AG09309 (cell line): ENCODE results near the gene KMT5B.

ENCODE experiments used
- DNase-seq: peaks from one replicate; pipeline ENCODE4 v3.0.0-alpha.2; 2010; ENCODE audit warnings: low read depth
- H3K4me3 ChIP-seq: 2 replicates; pipeline ENCODE4 v1.5.1; 2011; ENCODE audit warnings: mild to moderate bottlenecking, low read depth, low read length, moderate library complexity; ENCODE audit not compliant: control insufficient read depth
- TF ChIP-seq, protein P1 (sequence below): IDR thresholded peaks from 2 replicates; pipeline ENCODE4 v1.5.1; 2011; ENCODE audit warnings: mild to moderate bottlenecking, low read depth, low read length, inconsistent platforms; ENCODE audit not compliant: insufficient read depth, control insufficient read depth; ENCODE audit errors: missing control alignments

KMT5B gene

DNA sequence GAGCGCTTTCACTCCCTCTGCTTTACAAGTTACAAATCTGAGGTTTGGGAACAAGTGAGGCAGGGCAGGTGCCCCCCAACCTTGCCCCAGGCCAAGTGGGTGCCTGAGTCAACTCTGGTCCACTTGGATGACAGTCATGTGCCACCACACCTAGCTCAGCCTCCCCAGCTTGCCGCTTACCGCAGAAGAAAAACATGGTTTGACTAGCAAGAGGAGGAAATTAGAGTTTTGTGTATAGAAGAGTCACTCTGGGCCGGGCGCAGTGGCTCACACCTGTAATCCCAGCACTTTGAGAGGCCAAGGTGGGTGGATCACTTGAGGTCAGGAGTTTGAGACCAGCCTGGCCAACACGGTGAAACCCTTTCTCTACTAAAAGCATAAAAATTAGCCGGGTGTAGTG lies 64.2 kb downstream of the KMT5B start:
- no peak for DNase-seq
- no peak overlapping the region for H3K4me3 ChIP-seq
- TF ChIP-seq, protein P1, sequence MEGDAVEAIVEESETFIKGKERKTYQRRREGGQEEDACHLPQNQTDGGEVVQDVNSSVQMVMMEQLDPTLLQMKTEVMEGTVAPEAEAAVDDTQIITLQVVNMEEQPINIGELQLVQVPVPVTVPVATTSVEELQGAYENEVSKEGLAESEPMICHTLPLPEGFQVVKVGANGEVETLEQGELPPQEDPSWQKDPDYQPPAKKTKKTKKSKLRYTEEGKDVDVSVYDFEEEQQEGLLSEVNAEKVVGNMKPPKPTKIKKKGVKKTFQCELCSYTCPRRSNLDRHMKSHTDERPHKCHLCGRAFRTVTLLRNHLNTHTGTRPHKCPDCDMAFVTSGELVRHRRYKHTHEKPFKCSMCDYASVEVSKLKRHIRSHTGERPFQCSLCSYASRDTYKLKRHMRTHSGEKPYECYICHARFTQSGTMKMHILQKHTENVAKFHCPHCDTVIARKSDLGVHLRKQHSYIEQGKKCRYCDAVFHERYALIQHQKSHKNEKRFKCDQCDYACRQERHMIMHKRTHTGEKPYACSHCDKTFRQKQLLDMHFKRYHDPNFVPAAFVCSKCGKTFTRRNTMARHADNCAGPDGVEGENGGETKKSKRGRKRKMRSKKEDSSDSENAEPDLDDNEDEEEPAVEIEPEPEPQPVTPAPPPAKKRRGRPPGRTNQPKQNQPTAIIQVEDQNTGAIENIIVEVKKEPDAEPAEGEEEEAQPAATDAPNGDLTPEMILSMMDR = no peak

DNA sequence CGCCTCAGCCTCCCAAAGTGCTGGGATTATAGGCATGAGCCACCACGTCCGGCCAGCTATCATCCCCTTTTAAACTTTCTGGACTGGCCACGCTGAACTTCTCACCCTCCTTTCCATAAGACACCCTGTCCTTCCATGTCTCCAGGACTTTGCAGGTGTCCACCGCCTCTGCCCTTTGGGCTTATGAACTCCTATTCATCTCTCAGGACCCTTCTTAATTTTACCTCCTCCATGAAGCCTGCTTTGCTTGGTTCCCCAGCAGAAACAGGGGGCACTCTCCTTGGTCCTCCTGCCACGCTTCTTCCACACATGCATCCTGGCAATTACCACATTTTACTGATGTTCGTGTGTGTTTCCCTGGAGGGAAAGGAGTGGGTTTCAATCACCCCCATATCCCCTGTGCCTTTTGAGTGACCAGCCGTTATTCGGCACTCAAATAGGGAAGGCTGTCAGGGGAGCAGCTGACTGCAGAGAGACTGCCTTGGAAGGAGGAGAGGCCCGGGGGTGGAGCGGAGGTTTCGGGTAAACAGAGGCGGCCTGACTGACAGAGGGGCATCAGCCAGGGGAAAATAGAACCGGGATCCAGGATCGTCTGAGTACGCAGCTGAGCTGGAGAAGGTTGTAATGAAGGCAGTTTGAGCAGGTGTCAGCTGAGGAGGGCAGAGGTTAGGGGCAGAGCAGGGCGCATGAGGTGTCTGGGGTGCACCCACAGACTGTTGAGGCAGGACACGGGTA lies 64.9 kb downstream of the KMT5B start:
- DNase-seq = no peak
- TF ChIP-seq, protein P1 = no peak
- H3K4me3 ChIP-seq = no peak overlapping the region

DNA sequence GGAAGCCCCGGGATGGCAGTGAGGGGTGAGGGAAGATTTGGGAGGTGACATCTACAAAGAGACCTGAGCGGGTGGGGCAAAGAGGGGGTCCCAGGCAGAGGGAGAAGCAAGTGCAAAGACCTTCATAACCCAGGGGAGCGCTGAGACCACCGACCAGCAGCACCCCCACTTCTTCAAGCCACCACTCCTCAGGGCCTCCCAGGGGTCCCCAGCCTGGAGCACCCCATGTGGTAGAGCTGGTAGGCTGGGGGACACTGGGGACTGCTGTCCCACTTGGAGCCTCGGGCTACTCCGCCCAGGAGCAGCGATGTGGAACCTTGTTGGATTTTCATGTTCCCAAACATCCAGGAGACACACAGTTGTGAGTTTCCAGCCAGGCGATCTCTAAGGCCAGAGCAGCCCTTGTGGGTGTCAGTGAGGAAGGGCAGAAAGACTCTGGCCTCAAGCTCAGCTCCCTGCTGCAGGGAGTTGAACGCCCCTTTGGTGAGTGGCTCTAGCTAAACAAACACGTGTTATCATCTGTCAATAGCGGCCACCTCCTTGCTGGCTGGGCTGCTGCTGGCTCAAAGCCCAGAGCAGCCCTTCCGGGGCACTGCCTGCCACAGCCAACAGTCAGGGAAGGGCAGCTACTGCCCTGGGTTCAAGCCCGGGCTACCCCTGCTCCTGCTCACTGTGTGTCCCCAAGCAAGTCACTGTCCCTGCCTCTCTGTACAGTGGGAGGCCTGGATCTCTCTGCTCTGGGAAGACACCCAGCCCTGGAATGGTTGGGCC lies 66.2 kb downstream of the KMT5B start:
- TF ChIP-seq, protein P1 = no peak
- no peak overlapping the region for H3K4me3 ChIP-seq
- DNase-seq = no peak

DNA sequence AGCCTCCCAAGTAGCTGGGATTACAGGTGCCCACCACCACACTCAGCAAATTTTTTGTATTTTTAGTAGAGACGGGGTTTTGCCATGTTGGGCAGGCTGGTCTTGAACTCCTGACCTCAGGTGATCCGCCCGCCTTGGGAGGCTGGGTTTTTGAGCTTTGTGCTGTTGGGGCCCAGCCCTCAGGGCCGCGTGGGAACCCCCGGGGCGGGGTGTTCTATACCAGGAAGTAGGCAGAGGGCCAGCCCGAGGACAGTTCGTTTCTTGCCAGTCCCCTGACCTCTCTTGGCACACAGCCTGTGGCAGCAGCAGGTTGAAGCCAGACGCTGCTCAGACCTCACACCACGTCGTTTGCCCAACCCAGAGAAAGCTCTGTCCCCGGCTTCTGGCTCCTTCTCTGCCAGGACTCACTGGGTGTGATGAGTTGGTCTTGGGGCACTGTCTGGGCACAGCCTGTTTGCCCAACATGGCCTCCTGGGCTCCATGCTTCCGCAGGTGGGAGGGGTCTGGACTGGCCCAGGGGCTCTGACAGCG lies 67.0 kb downstream of the KMT5B start:
- no peak for DNase-seq
- TF ChIP-seq, protein P1 = no peak
- no peak overlapping the region for H3K4me3 ChIP-seq

DNA sequence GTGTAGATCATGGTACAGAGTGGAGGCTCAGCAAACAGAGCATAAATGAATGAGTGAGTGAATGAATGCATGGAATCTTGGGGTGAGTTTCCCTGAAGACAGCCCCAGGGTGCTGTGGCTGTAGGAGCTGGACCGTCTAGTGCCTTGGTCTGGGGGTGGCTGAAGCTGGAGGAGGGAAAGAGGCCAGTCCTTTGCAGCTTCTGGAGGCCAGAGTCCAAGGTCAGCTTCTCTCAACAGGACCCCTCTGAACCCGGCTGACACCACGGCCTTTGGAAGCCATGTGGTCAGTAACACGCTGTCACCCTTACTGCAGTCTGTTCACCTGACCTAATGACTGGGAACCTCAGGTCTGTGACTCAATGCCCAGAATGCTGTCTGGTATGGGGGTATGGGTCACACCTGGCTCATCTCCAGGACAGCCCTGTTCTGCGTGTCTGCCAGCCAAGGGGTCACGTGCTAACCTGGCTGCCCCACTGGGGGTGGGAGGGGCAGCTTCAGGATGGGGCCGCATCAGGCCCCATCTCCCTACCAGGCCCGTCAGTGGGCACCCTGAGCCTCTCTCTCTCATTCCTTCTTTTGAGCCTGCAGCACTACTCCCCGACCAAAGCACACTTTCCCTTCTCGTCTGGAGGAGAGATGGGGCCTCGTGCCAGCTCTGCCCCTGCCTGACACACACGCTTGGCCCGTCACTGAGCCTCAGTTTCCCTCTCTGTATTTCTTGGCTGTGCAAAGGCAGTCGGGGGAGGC lies 67.8 kb downstream of the KMT5B start:
- DNase-seq = no peak
- no peak overlapping the region for H3K4me3 ChIP-seq
- TF ChIP-seq, protein P1 = no peak

DNA sequence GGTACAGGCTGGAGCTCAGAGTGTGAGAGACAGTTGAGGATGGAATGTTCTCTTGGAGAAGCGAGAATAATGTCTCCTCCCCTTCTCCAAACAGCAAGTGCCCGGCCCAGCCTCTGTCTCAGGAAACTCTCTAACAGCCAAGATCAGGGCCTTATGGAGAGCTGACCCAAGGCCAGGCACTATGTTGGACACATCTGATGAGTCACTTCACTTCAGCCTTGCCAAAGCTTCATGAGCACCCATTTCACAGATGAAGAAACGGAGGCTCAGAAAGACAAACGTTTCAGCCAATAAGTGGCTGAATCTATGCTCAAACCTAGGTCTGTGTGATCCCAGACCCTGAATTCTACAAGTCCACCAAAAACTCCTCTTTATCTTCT lies 69.8 kb downstream of the KMT5B start:
- DNase-seq = no peak
- H3K4me3 ChIP-seq = no peak overlapping the region
- TF ChIP-seq, protein P1 = no peak
